ENCODE results near the gene YIPF2. TPM values are rescaled to one million over a fixed set of nuclear protein-coding genes. Genes with fewer than 3 reads are reported as not detected.

Gene YIPF2
- total RNA-seq, 1 experiment from 2014 or later: 29.0 TPM

GRCh38 chr19:10918359-10918758, 10.1 kb downstream of the YIPF2 start:
- BruUV-seq (replicated peaks): no TSS peak
- Histone ChIP-seq H3K4me1 (ENCODE audit: control insufficient read depth, insufficient read depth, low read length) (no peaks in the 10 kb centered on the region; the same call in 1 of the 2 replicates), H3K4me3 (ENCODE audit: low read depth in 2 of 2, low read length in 2 of 2) (no peak overlapping the region), H3K36me3 (ENCODE audit: control insufficient read depth, insufficient read depth, low read length) (no peaks in the 10 kb centered on the region), H3K27ac (ENCODE audit: low read length) (no peak overlapping the region), H3K9me3 (ENCODE audit: control insufficient read depth, insufficient read depth, low read depth, low read length) (no peaks in the 10 kb centered on the region), H3K27me3 (ENCODE audit: control insufficient read depth, insufficient read depth, low read length) (no peaks in the 10 kb centered on the region)
- ChIA-PET CTCF (no interaction called here), POLR2A (no interaction called here)
- no peak for ATAC-seq
- DNase-seq (ENCODE audit: low read depth, low spot score): no peak
- no peak for TF ChIP-seq TCF7L2 (IDR thresholded peaks at IDR 0.05; ENCODE audit: low read depth, low read length)
- no peak for TF ChIP-seq REST (IDR thresholded peaks at IDR 0.05; ENCODE audit: insufficient read depth in 1 of 2, low read depth in 2 of 2, low read length in 1 of 2)
- no peak for TF ChIP-seq SIN3A (IDR thresholded peaks at IDR 0.05; ENCODE audit: borderline replicate concordance, insufficient read depth, low read depth, low read length)
- no peak for TF ChIP-seq CTCF (IDR thresholded peaks at IDR 0.05)
- intact Hi-C loops (cut with micrococcal nuclease; ENCODE audit: unreplicated experiment): no loop called here
- in situ Hi-C loops (cut with HindIII; ENCODE audit: low pct_unique_long_range_greater_than_20kb, low sequenced_read_pairs): no loop called here

- ChIA-PET POLR2A (no interaction called here), CTCF (no interaction called here)
- no peaks in the 10 kb centered on the region for H3K27me3 ChIP-seq (ENCODE audit: control insufficient read depth, insufficient read depth, low read length)
- intact Hi-C loops (cut with micrococcal nuclease; ENCODE audit: unreplicated experiment) (no loop called here), in situ Hi-C loops (cut with HindIII; ENCODE audit: low pct_unique_long_range_greater_than_20kb, low sequenced_read_pairs) (no loop called here)
- H3K36me3 ChIP-seq (ENCODE audit: control insufficient read depth, insufficient read depth, low read length): no peaks in the 10 kb centered on the region; the same call in 1 of the 2 replicates
- no peaks in the 10 kb centered on the region for H3K9me3 ChIP-seq (ENCODE audit: control insufficient read depth, insufficient read depth, low read depth, low read length)
- BruUV-seq (replicated peaks): no TSS peak
- H3K4me3 ChIP-seq (ENCODE audit: low read depth in 2 of 2, low read length in 2 of 2): no peak overlapping the region
- H3K4me1 ChIP-seq (ENCODE audit: control insufficient read depth, insufficient read depth, low read length): no peaks in the 10 kb centered on the region; the same call in 1 of the 2 replicates
- DNase-seq (ENCODE audit: low read depth, low spot score): no peak
- no peak overlapping the region for H3K27ac ChIP-seq (ENCODE audit: low read length)
- TF ChIP-seq CTCF (IDR thresholded peaks at IDR 0.05): no peak
- no peak for ATAC-seq
Measured at GRCh38 chr19:10916602-10917001, 11.8 kb downstream of the YIPF2 start.

Data from Panc1 (cell line).